Nephron progenitor cell (in vitro differentiated cells): ENCODE results near the gene APBB2.
A peak's percentile ranks its signal among the peaks of the same experiment; 100 is the strongest.

Experiments
- DNase-seq: peaks from one replicate; pipeline ENCODE4 v3.0.0; 2021
- H3K27ac Mint-ChIP-seq: 2 replicates; pipeline ENCODE4 v1.8.0; 2021; ENCODE audit warnings: mild to moderate bottlenecking, moderate library complexity, mixed read lengths
- H3K27me3 Mint-ChIP-seq: 2 replicates; pipeline ENCODE4 v1.8.0; 2021; ENCODE audit warnings: mild to moderate bottlenecking, low read depth, mixed read lengths; ENCODE audit not compliant: poor library complexity
- H3K36me3 Mint-ChIP-seq: 2 replicates; pipeline ENCODE4 v1.8.0; 2021; ENCODE audit warnings: low read depth, mixed read lengths
- H3K4me1 Mint-ChIP-seq: 2 replicates; pipeline ENCODE4 v1.8.0; 2021; ENCODE audit warnings: mixed read lengths
- H3K4me3 Mint-ChIP-seq: 2 replicates; pipeline ENCODE4 v1.8.0; 2021; ENCODE audit warnings: mild to moderate bottlenecking, moderate library complexity, mixed read lengths
- H3K9me3 Mint-ChIP-seq: 2 replicates; pipeline ENCODE4 v1.8.0; 2021; ENCODE audit warnings: mild to moderate bottlenecking, moderate library complexity, mixed read lengths
- CTCF ChIP-seq: fragments of 200-600 bp; sonication (generic); IDR thresholded peaks from 2 replicates; pipeline ENCODE4 v1.5.0; 2021; ENCODE audit warnings: antibody characterized with exemption

Gene APBB2

GRCh38 chr4:41158274-41158673 is 56.1 kb downstream of the APBB2 start:
- no peak for TF ChIP-seq CTCF
- Mint-ChIP-seq H3K27me3 (peaks cover 3% of the 10 kb centered on the region), H3K36me3 (no peaks in the 10 kb centered on the region), H3K4me1 (peaks cover 5% of the 10 kb centered on the region), H3K9me3 (no peaks in the 10 kb centered on the region), H3K4me3 (no peak overlapping the region), H3K27ac (no peak overlapping the region)
- no peak for DNase-seq

GRCh38 chr4:41157009-41157408 is 57.3 kb downstream of the APBB2 start:
- peaks cover 4% of the 10 kb centered on the region for H3K9me3 Mint-ChIP-seq

GRCh38 chr4:41156574-41156973 is 57.8 kb downstream of the APBB2 start:
- peaks cover 3% of the 10 kb centered on the region for H3K27me3 Mint-ChIP-seq
- no peak for TF ChIP-seq CTCF
- H3K4me1 Mint-ChIP-seq = peaks cover 5% of the 10 kb centered on the region
- H3K9me3 Mint-ChIP-seq = peaks cover 4% of the 10 kb centered on the region
- H3K36me3 Mint-ChIP-seq = no peaks in the 10 kb centered on the region
- DNase-seq = no peak
- H3K4me3 Mint-ChIP-seq = no peak overlapping the region
- H3K27ac Mint-ChIP-seq = peak overlapping the region; percentile 26

More at GRCh38 chr4:41157009-41157408, 57.3 kb downstream of the APBB2 start:
- H3K27me3 Mint-ChIP-seq = peaks cover 3% of the 10 kb centered on the region
- no peak overlapping the region for H3K27ac Mint-ChIP-seq
- DNase-seq = no peak
- TF ChIP-seq CTCF = no peak
- no peaks in the 10 kb centered on the region for H3K36me3 Mint-ChIP-seq
- peaks cover 5% of the 10 kb centered on the region for H3K4me1 Mint-ChIP-seq
- H3K4me3 Mint-ChIP-seq = no peak overlapping the region

- no peak for DNase-seq
- H3K27me3 Mint-ChIP-seq = peaks cover 3% of the 10 kb centered on the region
- peaks cover 4% of the 10 kb centered on the region for H3K9me3 Mint-ChIP-seq
- no peak for TF ChIP-seq CTCF
- H3K27ac Mint-ChIP-seq = peak overlapping the region; percentile 1
- H3K36me3 Mint-ChIP-seq = no peaks in the 10 kb centered on the region
- no peak overlapping the region for H3K4me3 Mint-ChIP-seq
- peaks cover 5% of the 10 kb centered on the region for H3K4me1 Mint-ChIP-seq
Observed at GRCh38 chr4:41155194-41155830, 59.0 kb downstream of the APBB2 start.

- no peak overlapping the region for H3K27ac Mint-ChIP-seq
- H3K9me3 Mint-ChIP-seq = peaks cover 4% of the 10 kb centered on the region
- H3K4me3 Mint-ChIP-seq = no peak overlapping the region
- H3K36me3 Mint-ChIP-seq = no peaks in the 10 kb centered on the region
- no peak for DNase-seq
- H3K27me3 Mint-ChIP-seq = peaks cover 3% of the 10 kb centered on the region
- no peak for TF ChIP-seq CTCF
- peaks cover 5% of the 10 kb centered on the region for H3K4me1 Mint-ChIP-seq
Observed at GRCh38 chr4:41154814-41155177, 59.5 kb downstream of the APBB2 start.
